SK-N-SH (cell line): ENCODE results near the gene UFC1.
A peak's percentile ranks its signal among the peaks of the same experiment; 100 is the strongest.

ENCODE experiments used
- ELF1 ChIP-seq: IDR thresholded peaks from 2 replicates; pipeline ENCODE4 v1.4.0; 2012
- EP300 ChIP-seq, 2 experiments: IDR thresholded peaks; 2 replicates each; pipeline versions ENCODE4 v1.4.0 to v1.6.1; 2012; ENCODE audit warnings: borderline replicate concordance in 1 of 2, low read depth in 1 of 2, low read length in 1 of 2
- FOXM1 ChIP-seq: IDR thresholded peaks from 2 replicates; pipeline ENCODE4 v1.4.0; 2012; ENCODE audit warnings: low read depth, mild to moderate bottlenecking
- JUND ChIP-seq: IDR thresholded peaks from 2 replicates; pipeline ENCODE4 v1.4.0; 2012
- POLR2AphosphoS5 ChIP-seq: IDR thresholded peaks from 2 replicates; pipeline ENCODE4 v1.6.1; 2012; ENCODE audit warnings: low read depth, low read length
- RAD21 ChIP-seq: IDR thresholded peaks from 2 replicates; pipeline ENCODE4 v1.6.1; 2012; ENCODE audit warnings: mild to moderate bottlenecking, low read length
- RCOR1 ChIP-seq: fragments of 150-350 bp; IDR thresholded peaks from 2 replicates; pipeline ENCODE4 v1.6.1; 2017; ENCODE audit warnings: antibody characterized with exemption, low read length
- RFX5 ChIP-seq: IDR thresholded peaks from 2 replicates; pipeline ENCODE4 v1.6.1; 2012; ENCODE audit warnings: mild to moderate bottlenecking, improper control_type of control experiment, low read length
- RXRA ChIP-seq: IDR thresholded peaks from 2 replicates; pipeline ENCODE4 v1.4.0; 2012; ENCODE audit warnings: low read depth, mild to moderate bottlenecking, borderline replicate concordance
- TEAD4 ChIP-seq: IDR thresholded peaks from 2 replicates; pipeline ENCODE4 v1.4.0; 2012; ENCODE audit warnings: mild to moderate bottlenecking, borderline replicate concordance; ENCODE audit not compliant: insufficient read depth
- TF ChIP-seq, protein P1 (sequence below): fragments of 200-600 bp; sonication (generic); IDR thresholded peaks from 2 replicates; pipeline ENCODE4 v1.6.1; 2017; ENCODE audit warnings: antibody characterized with exemption, mild to moderate bottlenecking, moderate library complexity
- TF ChIP-seq, protein P2 (sequence below): IDR thresholded peaks from 2 replicates; pipeline ENCODE4 v1.4.0; 2012; ENCODE audit warnings: low read depth, borderline replicate concordance
- TF ChIP-seq, protein P3 (sequence below): IDR thresholded peaks from 2 replicates; pipeline ENCODE4 v1.6.1; 2012; ENCODE audit warnings: mild to moderate bottlenecking, low read depth, low read length, moderate library complexity

DNA sequence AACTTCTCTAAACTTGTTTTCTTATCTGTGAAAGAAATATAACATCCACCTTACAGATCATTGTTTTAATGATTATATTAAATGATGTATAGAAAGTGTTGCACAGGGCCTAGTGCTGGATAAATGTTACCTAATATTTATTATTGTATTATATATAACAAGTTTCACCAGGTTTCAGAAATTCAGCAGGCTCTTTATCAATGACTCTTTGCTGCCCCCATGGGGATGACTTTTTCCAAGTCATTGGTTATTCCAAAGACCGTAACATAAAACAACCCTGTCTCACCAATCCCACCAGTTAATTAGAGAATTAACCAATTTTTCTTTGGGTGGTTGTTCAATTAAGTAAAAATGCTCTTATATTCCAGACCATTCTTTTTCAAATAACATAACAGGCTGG, 14.0 kb upstream of the UFC1 start:
- TF ChIP-seq, protein P1, sequence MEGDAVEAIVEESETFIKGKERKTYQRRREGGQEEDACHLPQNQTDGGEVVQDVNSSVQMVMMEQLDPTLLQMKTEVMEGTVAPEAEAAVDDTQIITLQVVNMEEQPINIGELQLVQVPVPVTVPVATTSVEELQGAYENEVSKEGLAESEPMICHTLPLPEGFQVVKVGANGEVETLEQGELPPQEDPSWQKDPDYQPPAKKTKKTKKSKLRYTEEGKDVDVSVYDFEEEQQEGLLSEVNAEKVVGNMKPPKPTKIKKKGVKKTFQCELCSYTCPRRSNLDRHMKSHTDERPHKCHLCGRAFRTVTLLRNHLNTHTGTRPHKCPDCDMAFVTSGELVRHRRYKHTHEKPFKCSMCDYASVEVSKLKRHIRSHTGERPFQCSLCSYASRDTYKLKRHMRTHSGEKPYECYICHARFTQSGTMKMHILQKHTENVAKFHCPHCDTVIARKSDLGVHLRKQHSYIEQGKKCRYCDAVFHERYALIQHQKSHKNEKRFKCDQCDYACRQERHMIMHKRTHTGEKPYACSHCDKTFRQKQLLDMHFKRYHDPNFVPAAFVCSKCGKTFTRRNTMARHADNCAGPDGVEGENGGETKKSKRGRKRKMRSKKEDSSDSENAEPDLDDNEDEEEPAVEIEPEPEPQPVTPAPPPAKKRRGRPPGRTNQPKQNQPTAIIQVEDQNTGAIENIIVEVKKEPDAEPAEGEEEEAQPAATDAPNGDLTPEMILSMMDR: peak; percentile 71
- TF ChIP-seq EP300 (IDR thresholded peaks at IDR 0.05; ENCODE audit: borderline replicate concordance in 1 of 2, low read depth in 1 of 2, low read length in 1 of 2) (no peak), JUND (no peak), ELF1 (no peak), TEAD4 (no peak), RCOR1 (no peak), POLR2AphosphoS5 (no peak), RFX5 (no peak), FOXM1 (no peak), RAD21 (peak; percentile 70), RXRA (no peak)
- TF ChIP-seq, protein P2, sequence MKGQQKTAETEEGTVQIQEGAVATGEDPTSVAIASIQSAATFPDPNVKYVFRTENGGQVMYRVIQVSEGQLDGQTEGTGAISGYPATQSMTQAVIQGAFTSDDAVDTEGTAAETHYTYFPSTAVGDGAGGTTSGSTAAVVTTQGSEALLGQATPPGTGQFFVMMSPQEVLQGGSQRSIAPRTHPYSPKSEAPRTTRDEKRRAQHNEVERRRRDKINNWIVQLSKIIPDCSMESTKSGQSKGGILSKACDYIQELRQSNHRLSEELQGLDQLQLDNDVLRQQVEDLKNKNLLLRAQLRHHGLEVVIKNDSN: no peak
- TF ChIP-seq, protein P3, sequence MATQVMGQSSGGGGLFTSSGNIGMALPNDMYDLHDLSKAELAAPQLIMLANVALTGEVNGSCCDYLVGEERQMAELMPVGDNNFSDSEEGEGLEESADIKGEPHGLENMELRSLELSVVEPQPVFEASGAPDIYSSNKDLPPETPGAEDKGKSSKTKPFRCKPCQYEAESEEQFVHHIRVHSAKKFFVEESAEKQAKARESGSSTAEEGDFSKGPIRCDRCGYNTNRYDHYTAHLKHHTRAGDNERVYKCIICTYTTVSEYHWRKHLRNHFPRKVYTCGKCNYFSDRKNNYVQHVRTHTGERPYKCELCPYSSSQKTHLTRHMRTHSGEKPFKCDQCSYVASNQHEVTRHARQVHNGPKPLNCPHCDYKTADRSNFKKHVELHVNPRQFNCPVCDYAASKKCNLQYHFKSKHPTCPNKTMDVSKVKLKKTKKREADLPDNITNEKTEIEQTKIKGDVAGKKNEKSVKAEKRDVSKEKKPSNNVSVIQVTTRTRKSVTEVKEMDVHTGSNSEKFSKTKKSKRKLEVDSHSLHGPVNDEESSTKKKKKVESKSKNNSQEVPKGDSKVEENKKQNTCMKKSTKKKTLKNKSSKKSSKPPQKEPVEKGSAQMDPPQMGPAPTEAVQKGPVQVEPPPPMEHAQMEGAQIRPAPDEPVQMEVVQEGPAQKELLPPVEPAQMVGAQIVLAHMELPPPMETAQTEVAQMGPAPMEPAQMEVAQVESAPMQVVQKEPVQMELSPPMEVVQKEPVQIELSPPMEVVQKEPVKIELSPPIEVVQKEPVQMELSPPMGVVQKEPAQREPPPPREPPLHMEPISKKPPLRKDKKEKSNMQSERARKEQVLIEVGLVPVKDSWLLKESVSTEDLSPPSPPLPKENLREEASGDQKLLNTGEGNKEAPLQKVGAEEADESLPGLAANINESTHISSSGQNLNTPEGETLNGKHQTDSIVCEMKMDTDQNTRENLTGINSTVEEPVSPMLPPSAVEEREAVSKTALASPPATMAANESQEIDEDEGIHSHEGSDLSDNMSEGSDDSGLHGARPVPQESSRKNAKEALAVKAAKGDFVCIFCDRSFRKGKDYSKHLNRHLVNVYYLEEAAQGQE: no peak
